SKM-1 treated with dmso at 0.1 percent for 144 hours (cell line): ENCODE results near the gene CHRDL2.

Source experiments
- DNase-seq: peaks from one replicate; lab custom pipeline; 2025; ENCODE audit not compliant: unreplicated experiment; lab: John Stamatoyannopoulos, UW

CHRDL2 gene

GRCh38 chr11:74713686-74714085 is 17.5 kb downstream of the CHRDL2 start:
- no peak for DNase-seq

- no peak for DNase-seq
These were observed 20.8 kb downstream of the CHRDL2 start for GRCh38 chr11:74710281-74710938.

- DNase-seq: no peak
These were observed 22.1 kb downstream of the CHRDL2 start for GRCh38 chr11:74709175-74709574.

GRCh38 chr11:74707602-74708510 is 23.4 kb downstream of the CHRDL2 start:
- no peak for DNase-seq

- no peak for DNase-seq
These were observed 24.0 kb downstream of the CHRDL2 start for GRCh38 chr11:74707182-74707581.

- no peak for DNase-seq
These were observed 28.0 kb downstream of the CHRDL2 start for GRCh38 chr11:74703211-74703610.

- DNase-seq: peak; percentile 69
These were observed 28.7 kb downstream of the CHRDL2 start for GRCh38 chr11:74702383-74703007.

GRCh38 chr11:74701351-74701750 is 29.9 kb downstream of the CHRDL2 start:
- DNase-seq: no peak

GRCh38 chr11:74699615-74700396 is 31.4 kb downstream of the CHRDL2 start:
- no peak for DNase-seq

GRCh38 chr11:74697722-74698121 is 33.5 kb downstream of the CHRDL2 start:
- no peak for DNase-seq

GRCh38 chr11:74696939-74697675 is 34.1 kb downstream of the CHRDL2 start:
- no peak for DNase-seq

- no peak for DNase-seq
These were observed 34.7 kb downstream of the CHRDL2 start for GRCh38 chr11:74696500-74696899.

- no peak for DNase-seq
These were observed 35.4 kb downstream of the CHRDL2 start for GRCh38 chr11:74695705-74696280.

GRCh38 chr11:74694136-74694930 is 36.9 kb downstream of the CHRDL2 start:
- DNase-seq: no peak

GRCh38 chr11:74693531-74693930 is 37.7 kb downstream of the CHRDL2 start:
- DNase-seq: no peak

GRCh38 chr11:74691755-74692154 is 39.5 kb downstream of the CHRDL2 start:
- no peak for DNase-seq

- DNase-seq: no peak
These were observed 41.6 kb downstream of the CHRDL2 start for GRCh38 chr11:74689666-74690065.

GRCh38 chr11:74687237-74688023 is 43.8 kb downstream of the CHRDL2 start:
- DNase-seq: no peak
